ENCODE data around the gene HIF1A.
"Not testable (repeated sequence)": the region's sequence is repeated elsewhere in the genome, so short reads cannot be mapped to it uniquely, and the experiment has no call there.

The HIF1A gene

GRCh38 chr14:61696753-61697318, 1.5 kb downstream of the HIF1A start:
- Histone ChIP-seq H3K4me1 (ENCODE audit: control insufficient read depth, insufficient read depth, low read length, poor library complexity, severe bottlenecking) (peaks cover 7% of the 10 kb centered on the region), H3K36me3 (ENCODE audit: control insufficient read depth, insufficient read depth, low read length) (peaks cover 11% of the 10 kb centered on the region), H3K27ac (ENCODE audit: low read depth, low read length, severe bottlenecking) (no peak overlapping the region), H3K4me3 (ENCODE audit: extremely low read depth, insufficient read depth, low read length, poor library complexity, severe bottlenecking) (peak overlapping the region; percentile 67), H3K9me3 (ENCODE audit: control insufficient read depth, low read length) (no peaks in the 10 kb centered on the region)
- no CpG with 5 or more reads among the region's 5 CpGs for WGBS, 2 experiments (ENCODE audit: insufficient coverage in 2 of 2)

- 60% methylated on average over 1 of the region's 2 CpGs; no CpG with 5 or more reads in 1 of the 2 experiments for WGBS, 2 experiments (ENCODE audit: insufficient coverage in 2 of 2)
Observed at GRCh38 chr14:61698206-61698980, 3.1 kb downstream of the HIF1A start.

GRCh38 chr14:61699027-61699426, 3.7 kb downstream of the HIF1A start:
- peaks cover 10% of the 10 kb centered on the region for H3K4me1 ChIP-seq (ENCODE audit: control insufficient read depth, insufficient read depth, low read length, poor library complexity, severe bottlenecking)
- no peaks in the 10 kb centered on the region for H3K9me3 ChIP-seq (ENCODE audit: control insufficient read depth, low read length)
- 71 to 93% methylated on average over 4 to 6 of the region's 6 CpGs for WGBS, 2 experiments (ENCODE audit: insufficient coverage in 2 of 2)
- H3K36me3 ChIP-seq (ENCODE audit: control insufficient read depth, insufficient read depth, low read length) = peaks cover 11% of the 10 kb centered on the region
- peak overlapping the region; percentile 67 for H3K4me3 ChIP-seq (ENCODE audit: extremely low read depth, insufficient read depth, low read length, poor library complexity, severe bottlenecking)
- H3K27ac ChIP-seq (ENCODE audit: low read depth, low read length, severe bottlenecking) = no peak overlapping the region

More at GRCh38 chr14:61698206-61698980, 3.1 kb downstream of the HIF1A start:
- no peak overlapping the region for H3K27ac ChIP-seq (ENCODE audit: low read depth, low read length, severe bottlenecking)
- H3K4me1 ChIP-seq (ENCODE audit: control insufficient read depth, insufficient read depth, low read length, poor library complexity, severe bottlenecking) = peaks cover 7% of the 10 kb centered on the region
- no peaks in the 10 kb centered on the region for H3K9me3 ChIP-seq (ENCODE audit: control insufficient read depth, low read length)
- H3K4me3 ChIP-seq (ENCODE audit: extremely low read depth, insufficient read depth, low read length, poor library complexity, severe bottlenecking) = peak overlapping the region; percentile 67
- peaks cover 11% of the 10 kb centered on the region for H3K36me3 ChIP-seq (ENCODE audit: control insufficient read depth, insufficient read depth, low read length)

- 100% methylated on average over 1 of the region's 2 CpGs; no CpG with 5 or more reads in 1 of the 2 experiments for WGBS, 2 experiments (ENCODE audit: insufficient coverage in 2 of 2)
- Histone ChIP-seq H3K4me3 (ENCODE audit: extremely low read depth, insufficient read depth, low read length, poor library complexity, severe bottlenecking) (no peak overlapping the region), H3K4me1 (ENCODE audit: control insufficient read depth, insufficient read depth, low read length, poor library complexity, severe bottlenecking) (peaks cover 10% of the 10 kb centered on the region), H3K36me3 (ENCODE audit: control insufficient read depth, insufficient read depth, low read length) (peaks cover 14% of the 10 kb centered on the region), H3K27ac (ENCODE audit: low read depth, low read length, severe bottlenecking) (no peak overlapping the region), H3K9me3 (ENCODE audit: control insufficient read depth, low read length) (no peaks in the 10 kb centered on the region)
Observed at GRCh38 chr14:61700104-61700886, 5.0 kb downstream of the HIF1A start.

- Histone ChIP-seq H3K9me3 (ENCODE audit: control insufficient read depth, low read length) (peaks cover 6% of the 10 kb centered on the region), H3K27ac (ENCODE audit: low read depth, low read length, severe bottlenecking) (no peak overlapping the region), H3K36me3 (ENCODE audit: control insufficient read depth, insufficient read depth, low read length) (peaks cover 18% of the 10 kb centered on the region), H3K4me1 (ENCODE audit: control insufficient read depth, insufficient read depth, low read length, poor library complexity, severe bottlenecking) (peaks cover 10% of the 10 kb centered on the region), H3K4me3 (ENCODE audit: extremely low read depth, insufficient read depth, low read length, poor library complexity, severe bottlenecking) (no peak overlapping the region)
- WGBS, 2 experiments (ENCODE audit: insufficient coverage in 2 of 2) = 94 to 100% methylated on average over 1 to 5 of the region's 7 CpGs
Observed at GRCh38 chr14:61701946-61702345, 6.6 kb downstream of the HIF1A start.

GRCh38 chr14:61703342-61704129, 8.2 kb downstream of the HIF1A start:
- Histone ChIP-seq H3K4me3 (ENCODE audit: extremely low read depth, insufficient read depth, low read length, poor library complexity, severe bottlenecking) (no peak overlapping the region), H3K27ac (ENCODE audit: low read depth, low read length, severe bottlenecking) (no peak overlapping the region), H3K36me3 (ENCODE audit: control insufficient read depth, insufficient read depth, low read length) (peaks cover 18% of the 10 kb centered on the region), H3K9me3 (ENCODE audit: control insufficient read depth, low read length) (peaks cover 6% of the 10 kb centered on the region), H3K4me1 (ENCODE audit: control insufficient read depth, insufficient read depth, low read length, poor library complexity, severe bottlenecking) (peaks cover 10% of the 10 kb centered on the region)
- WGBS, 2 experiments (ENCODE audit: insufficient coverage in 2 of 2) = no CpG with 5 or more reads among the region's 3 CpGs

- 100% methylated on average over 1 of the region's 3 CpGs; no CpG with 5 or more reads in 1 of the 2 experiments for WGBS, 2 experiments (ENCODE audit: insufficient coverage in 2 of 2)
- peaks cover 6% of the 10 kb centered on the region for H3K9me3 ChIP-seq (ENCODE audit: control insufficient read depth, low read length)
- H3K4me1 ChIP-seq (ENCODE audit: control insufficient read depth, insufficient read depth, low read length, poor library complexity, severe bottlenecking) = peaks cover 3% of the 10 kb centered on the region
- no peak overlapping the region for H3K27ac ChIP-seq (ENCODE audit: low read depth, low read length, severe bottlenecking)
- peaks cover 15% of the 10 kb centered on the region for H3K36me3 ChIP-seq (ENCODE audit: control insufficient read depth, insufficient read depth, low read length)
- no peak overlapping the region for H3K4me3 ChIP-seq (ENCODE audit: extremely low read depth, insufficient read depth, low read length, poor library complexity, severe bottlenecking)
Observed at GRCh38 chr14:61704554-61704953, 9.2 kb downstream of the HIF1A start.

- no CpG with 5 or more reads among the region's 1 CpG for WGBS, 2 experiments (ENCODE audit: insufficient coverage in 2 of 2)
Observed at GRCh38 chr14:61705017-61705416, 9.7 kb downstream of the HIF1A start.

GRCh38 chr14:61706096-61706690, 10.9 kb downstream of the HIF1A start:
- H3K9me3 ChIP-seq (ENCODE audit: control insufficient read depth, low read length) = peaks cover 6% of the 10 kb centered on the region
- peaks cover 4% of the 10 kb centered on the region for H3K4me1 ChIP-seq (ENCODE audit: control insufficient read depth, insufficient read depth, low read length, poor library complexity, severe bottlenecking)
- peaks cover 8% of the 10 kb centered on the region for H3K36me3 ChIP-seq (ENCODE audit: control insufficient read depth, insufficient read depth, low read length)
- 93 to 100% methylated on average over 1 to 2 of the region's 3 CpGs for WGBS, 2 experiments (ENCODE audit: insufficient coverage in 2 of 2)
- H3K4me3 ChIP-seq (ENCODE audit: extremely low read depth, insufficient read depth, low read length, poor library complexity, severe bottlenecking) = no peak overlapping the region
- no peak overlapping the region for H3K27ac ChIP-seq (ENCODE audit: low read depth, low read length, severe bottlenecking)

More at GRCh38 chr14:61705017-61705416, 9.7 kb downstream of the HIF1A start:
- no peak overlapping the region for H3K4me3 ChIP-seq (ENCODE audit: extremely low read depth, insufficient read depth, low read length, poor library complexity, severe bottlenecking)
- H3K27ac ChIP-seq (ENCODE audit: low read depth, low read length, severe bottlenecking) = no peak overlapping the region
- peaks cover 15% of the 10 kb centered on the region for H3K36me3 ChIP-seq (ENCODE audit: control insufficient read depth, insufficient read depth, low read length)
- peaks cover 6% of the 10 kb centered on the region for H3K9me3 ChIP-seq (ENCODE audit: control insufficient read depth, low read length)
- peaks cover 3% of the 10 kb centered on the region for H3K4me1 ChIP-seq (ENCODE audit: control insufficient read depth, insufficient read depth, low read length, poor library complexity, severe bottlenecking)

- H3K36me3 ChIP-seq (ENCODE audit: control insufficient read depth, insufficient read depth, low read length); H3K4me3 ChIP-seq (ENCODE audit: extremely low read depth, insufficient read depth, low read length, poor library complexity, severe bottlenecking); H3K27ac ChIP-seq (ENCODE audit: low read depth, low read length, severe bottlenecking); H3K9me3 ChIP-seq (ENCODE audit: control insufficient read depth, low read length): not testable (repeated sequence)
- WGBS, 2 experiments (ENCODE audit: insufficient coverage in 2 of 2) = 93% methylated on average over 2 of the region's 4 CpGs; no CpG with 5 or more reads in 1 of the 2 experiments
- H3K4me1 ChIP-seq (ENCODE audit: control insufficient read depth, insufficient read depth, low read length, poor library complexity, severe bottlenecking) = peaks cover 16% of the 10 kb centered on the region
Observed at GRCh38 chr14:61707774-61708173, 12.5 kb downstream of the HIF1A start.
